ENCODE measurements around the gene NHLRC1.
"Not testable (repeated sequence)": the region's sequence is repeated elsewhere in the genome, so short reads cannot be mapped to it uniquely, and the experiment has no call there.

Gene NHLRC1

GRCh38 chr6:18122128-18123093, at the start of gene NHLRC1:
Gene NHLRC1, minus strand, starts transcription at chr6:18122677. Its CDS starts 71 bp downstream, at chr6:18122606.
- peak; percentile 50 to 56 for DNase-seq (ENCODE audit: low read depth in 1 of 2, low spot score in 1 of 2)

GRCh38 chr6:18171871-18172270, 49.4 kb upstream of the NHLRC1 start:
- DNase-seq (ENCODE audit: low read depth in 1 of 2, low spot score in 1 of 2): no peak

GRCh38 chr6:18168264-18168663, 45.8 kb upstream of the NHLRC1 start:
- DNase-seq (ENCODE audit: low read depth in 1 of 2, low spot score in 1 of 2): no peak

- no peak for DNase-seq (ENCODE audit: low read depth in 1 of 2, low spot score in 1 of 2)
These were observed 44.0 kb upstream of the NHLRC1 start for GRCh38 chr6:18166312-18167036.

GRCh38 chr6:18165751-18166150, 43.3 kb upstream of the NHLRC1 start:
- DNase-seq (ENCODE audit: low read depth in 1 of 2, low spot score in 1 of 2): no peak

GRCh38 chr6:18162401-18162800, 39.9 kb upstream of the NHLRC1 start:
- no peak for DNase-seq (ENCODE audit: low read depth in 1 of 2, low spot score in 1 of 2)

- no peak for DNase-seq (ENCODE audit: low read depth in 1 of 2, low spot score in 1 of 2)
These were observed 39.0 kb upstream of the NHLRC1 start for GRCh38 chr6:18161431-18161830.

- DNase-seq (ENCODE audit: low read depth in 1 of 2, low spot score in 1 of 2): no peak
These were observed 38.4 kb upstream of the NHLRC1 start for GRCh38 chr6:18160911-18161310.

- DNase-seq (ENCODE audit: low read depth in 1 of 2, low spot score in 1 of 2): peak; percentile 18 to 26
These were observed 33.5 kb upstream of the NHLRC1 start for GRCh38 chr6:18155864-18156421.

GRCh38 chr6:18155150-18155863, 32.8 kb upstream of the NHLRC1 start, which contains the start of gene KDM1B:
Gene KDM1B, plus strand, starts transcription at chr6:18155422. Its CDS starts 4,474 bp downstream, at chr6:18159896.
- peak; percentile 96 to 99 for DNase-seq (ENCODE audit: low read depth in 1 of 2, low spot score in 1 of 2)

GRCh38 chr6:18154507-18155149, 32.2 kb upstream of the NHLRC1 start, which contains the start of gene TPMT:
Gene TPMT, minus strand, starts transcription at chr6:18155077. Its CDS starts 5,950 bp downstream, at chr6:18149127.
- DNase-seq (ENCODE audit: low read depth in 1 of 2, low spot score in 1 of 2): no peak

GRCh38 chr6:18153311-18153703, 30.8 kb upstream of the NHLRC1 start:
- DNase-seq (ENCODE audit: low read depth in 1 of 2, low spot score in 1 of 2): no peak

- no peak for DNase-seq (ENCODE audit: low read depth in 1 of 2, low spot score in 1 of 2)
These were observed 29.3 kb upstream of the NHLRC1 start for GRCh38 chr6:18151801-18152200.

GRCh38 chr6:18151391-18151790, 28.9 kb upstream of the NHLRC1 start:
- DNase-seq (ENCODE audit: low read depth in 1 of 2, low spot score in 1 of 2): not testable (repeated sequence)

- no peak for DNase-seq (ENCODE audit: low read depth in 1 of 2, low spot score in 1 of 2)
These were observed 26.0 kb upstream of the NHLRC1 start for GRCh38 chr6:18148304-18149025.

GRCh38 chr6:18147616-18148015, 25.1 kb upstream of the NHLRC1 start:
- DNase-seq (ENCODE audit: low read depth in 1 of 2, low spot score in 1 of 2): no peak

- no peak for DNase-seq (ENCODE audit: low read depth in 1 of 2, low spot score in 1 of 2)
These were observed 24.7 kb upstream of the NHLRC1 start for GRCh38 chr6:18147160-18147559.

GRCh38 chr6:18142591-18142861, 20.0 kb upstream of the NHLRC1 start:
- no peak for DNase-seq (ENCODE audit: low read depth in 1 of 2, low spot score in 1 of 2)

- DNase-seq (ENCODE audit: low read depth in 1 of 2, low spot score in 1 of 2): no peak
These were observed 19.5 kb upstream of the NHLRC1 start for GRCh38 chr6:18141805-18142590.

All from activated T-helper 1 cell treated with anti-CD3 and anti-CD28 coated beads, Interleukin-2, amount 50 U/mL, for 16 hours (primary cell).